ENCODE data around the gene SIRT2.

DNA sequence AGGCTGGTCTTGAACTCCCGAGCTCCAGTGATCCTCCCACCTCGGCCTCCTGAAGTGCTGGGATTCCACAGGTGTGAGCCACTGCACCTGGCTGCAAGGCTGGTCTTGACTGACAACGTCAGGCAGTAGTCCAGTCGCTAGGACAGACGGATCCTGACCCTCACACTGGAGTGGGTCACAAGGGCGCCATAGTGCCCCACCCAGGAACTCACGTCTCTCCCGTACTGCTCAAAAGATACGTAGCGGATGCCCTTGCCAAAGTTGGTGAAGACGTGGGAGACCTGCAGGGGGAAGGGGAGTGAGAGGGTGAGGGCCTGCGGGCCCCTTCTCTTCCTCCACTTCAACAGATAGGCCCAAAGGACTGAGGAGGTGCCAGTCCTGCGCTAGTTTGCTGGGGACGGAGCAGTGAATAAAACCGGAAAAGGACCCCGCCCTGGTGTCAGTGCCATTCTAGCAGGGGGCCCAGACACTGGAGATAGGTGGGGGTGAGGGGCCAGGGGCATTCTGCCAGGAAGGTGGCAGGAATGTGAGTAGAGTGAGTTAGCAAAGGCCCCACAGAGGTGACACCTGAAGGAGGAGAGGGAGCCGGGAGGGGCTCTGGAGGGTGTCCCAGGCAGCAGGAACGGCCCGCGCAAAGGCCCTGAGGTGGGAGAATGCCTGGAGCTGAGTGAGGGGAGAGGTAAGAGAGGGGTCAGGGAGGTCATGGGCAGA lies 43.2 kb upstream of the SIRT2 start:
- TF ChIP-seq, protein P1, sequence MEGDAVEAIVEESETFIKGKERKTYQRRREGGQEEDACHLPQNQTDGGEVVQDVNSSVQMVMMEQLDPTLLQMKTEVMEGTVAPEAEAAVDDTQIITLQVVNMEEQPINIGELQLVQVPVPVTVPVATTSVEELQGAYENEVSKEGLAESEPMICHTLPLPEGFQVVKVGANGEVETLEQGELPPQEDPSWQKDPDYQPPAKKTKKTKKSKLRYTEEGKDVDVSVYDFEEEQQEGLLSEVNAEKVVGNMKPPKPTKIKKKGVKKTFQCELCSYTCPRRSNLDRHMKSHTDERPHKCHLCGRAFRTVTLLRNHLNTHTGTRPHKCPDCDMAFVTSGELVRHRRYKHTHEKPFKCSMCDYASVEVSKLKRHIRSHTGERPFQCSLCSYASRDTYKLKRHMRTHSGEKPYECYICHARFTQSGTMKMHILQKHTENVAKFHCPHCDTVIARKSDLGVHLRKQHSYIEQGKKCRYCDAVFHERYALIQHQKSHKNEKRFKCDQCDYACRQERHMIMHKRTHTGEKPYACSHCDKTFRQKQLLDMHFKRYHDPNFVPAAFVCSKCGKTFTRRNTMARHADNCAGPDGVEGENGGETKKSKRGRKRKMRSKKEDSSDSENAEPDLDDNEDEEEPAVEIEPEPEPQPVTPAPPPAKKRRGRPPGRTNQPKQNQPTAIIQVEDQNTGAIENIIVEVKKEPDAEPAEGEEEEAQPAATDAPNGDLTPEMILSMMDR (conservative IDR thresholded peaks at IDR 0.05; ENCODE audit: low read length) = no peak
- no peak for TF ChIP-seq EZH2phosphoT487 (IDR thresholded peaks at IDR 0.05; ENCODE audit: borderline replicate concordance, low read depth, low read length)
